Fibroblast of mammary gland (primary cell): ENCODE results near the gene GRAMD4.

Experiments
- DNase-seq: peaks from one replicate; pipeline ENCODE4 v3.0.0-alpha.2; 2010; ENCODE audit warnings: low read depth
- H3K4me3 ChIP-seq: 2 replicates; pipeline ENCODE4 v1.5.1; 2011; ENCODE audit warnings: low read depth, mild to moderate bottlenecking, low read length, moderate library complexity; ENCODE audit not compliant: control insufficient read depth
- TF ChIP-seq, protein P1 (sequence below): conservative IDR thresholded peaks from 2 replicates; pipeline ENCODE4 v1.5.1; 2011; ENCODE audit warnings: low read depth, low read length, inconsistent platforms; ENCODE audit not compliant: control insufficient read depth, insufficient read depth

Gene GRAMD4

GRCh38 chr22:46584081-46584921 is 35.9 kb upstream of the GRAMD4 start:
- no peak overlapping the region for H3K4me3 ChIP-seq
- TF ChIP-seq, protein P1, sequence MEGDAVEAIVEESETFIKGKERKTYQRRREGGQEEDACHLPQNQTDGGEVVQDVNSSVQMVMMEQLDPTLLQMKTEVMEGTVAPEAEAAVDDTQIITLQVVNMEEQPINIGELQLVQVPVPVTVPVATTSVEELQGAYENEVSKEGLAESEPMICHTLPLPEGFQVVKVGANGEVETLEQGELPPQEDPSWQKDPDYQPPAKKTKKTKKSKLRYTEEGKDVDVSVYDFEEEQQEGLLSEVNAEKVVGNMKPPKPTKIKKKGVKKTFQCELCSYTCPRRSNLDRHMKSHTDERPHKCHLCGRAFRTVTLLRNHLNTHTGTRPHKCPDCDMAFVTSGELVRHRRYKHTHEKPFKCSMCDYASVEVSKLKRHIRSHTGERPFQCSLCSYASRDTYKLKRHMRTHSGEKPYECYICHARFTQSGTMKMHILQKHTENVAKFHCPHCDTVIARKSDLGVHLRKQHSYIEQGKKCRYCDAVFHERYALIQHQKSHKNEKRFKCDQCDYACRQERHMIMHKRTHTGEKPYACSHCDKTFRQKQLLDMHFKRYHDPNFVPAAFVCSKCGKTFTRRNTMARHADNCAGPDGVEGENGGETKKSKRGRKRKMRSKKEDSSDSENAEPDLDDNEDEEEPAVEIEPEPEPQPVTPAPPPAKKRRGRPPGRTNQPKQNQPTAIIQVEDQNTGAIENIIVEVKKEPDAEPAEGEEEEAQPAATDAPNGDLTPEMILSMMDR, result no peak
- DNase-seq, result peak; percentile 36

GRCh38 chr22:46585340-46586122 is 34.7 kb upstream of the GRAMD4 start:
- DNase-seq, result no peak
- H3K4me3 ChIP-seq, result no peak overlapping the region
- TF ChIP-seq, protein P1, result no peak

GRCh38 chr22:46586123-46586519 is 34.1 kb upstream of the GRAMD4 start:
- TF ChIP-seq, protein P1, result no peak
- DNase-seq, result no peak
- no peak overlapping the region for H3K4me3 ChIP-seq

- TF ChIP-seq, protein P1, result no peak
- no peak overlapping the region for H3K4me3 ChIP-seq
- DNase-seq, result no peak
Measured at GRCh38 chr22:46586531-46587011, 33.6 kb upstream of the GRAMD4 start.

- no peak overlapping the region for H3K4me3 ChIP-seq
- DNase-seq, result no peak
- TF ChIP-seq, protein P1, result no peak
Measured at GRCh38 chr22:46587061-46587460, 33.1 kb upstream of the GRAMD4 start.

DNA sequence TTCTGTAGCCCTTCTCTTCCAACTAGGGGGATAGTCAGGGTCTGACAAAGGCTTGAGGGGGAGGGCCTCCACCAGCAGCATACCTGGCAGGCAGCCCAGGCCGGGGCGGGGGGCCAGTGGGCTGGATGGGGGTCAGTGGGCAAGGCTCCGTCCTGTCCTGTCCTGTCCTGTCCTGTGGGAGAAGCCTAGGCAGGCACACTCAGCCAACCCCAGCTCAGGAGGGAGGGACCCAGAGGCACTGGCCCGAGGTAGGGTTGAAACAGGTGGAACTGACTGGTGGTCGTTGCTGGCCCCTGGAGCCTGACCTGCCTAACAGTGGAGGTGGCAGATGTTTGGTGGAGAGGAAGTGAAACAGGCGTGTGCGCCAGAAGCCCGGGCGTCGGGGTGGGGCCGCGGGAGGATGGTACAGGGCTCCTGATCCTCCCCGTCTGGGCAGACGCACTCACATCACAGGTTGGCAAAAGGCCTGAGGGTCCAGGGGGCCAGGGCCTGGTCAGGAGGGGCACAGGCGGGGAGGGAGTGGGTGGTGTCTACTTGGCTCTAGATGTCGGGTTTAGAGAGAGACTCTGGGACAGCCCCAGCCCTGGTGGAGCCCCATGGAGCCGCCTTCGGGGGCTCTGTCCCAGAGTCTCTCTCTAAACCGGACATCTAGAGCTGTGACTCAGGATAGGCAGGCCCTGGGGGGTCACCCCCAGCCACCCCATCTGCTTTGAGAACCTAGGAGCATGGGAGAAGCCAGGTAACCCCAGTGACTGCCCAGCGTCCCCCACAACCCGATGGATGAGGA is 32.5 kb upstream of the GRAMD4 start:
- H3K4me3 ChIP-seq, result no peak overlapping the region
- TF ChIP-seq, protein P1, result no peak
- DNase-seq, result no peak
